Progenitor cell of endocrine pancreas (in vitro differentiated cells): ENCODE data around the gene ADAM23. TPM values are rescaled to one million over a fixed set of nuclear protein-coding genes. Genes with fewer than 3 reads are reported as not detected.

Source experiments
- DNase-seq: peaks from one replicate; pipeline ENCODE4 v3.0.0; 2021; ENCODE audit warnings: low spot score; ENCODE audit not compliant: unreplicated experiment
- H3K27ac Mint-ChIP-seq: 2 replicates; pipeline ENCODE4 v1.8.0; 2021; ENCODE audit warnings: mild to moderate bottlenecking, moderate library complexity, mixed read lengths
- H3K27me3 Mint-ChIP-seq: 2 replicates; pipeline ENCODE4 v1.8.0; 2021; ENCODE audit warnings: mixed read lengths
- H3K36me3 Mint-ChIP-seq: 2 replicates; pipeline ENCODE4 v1.8.0; 2022; ENCODE audit warnings: mixed read lengths; ENCODE audit not compliant: insufficient read depth
- H3K4me1 Mint-ChIP-seq: 2 replicates; pipeline ENCODE4 v1.8.0; 2021; ENCODE audit warnings: low read depth, mixed read lengths
- H3K4me3 Mint-ChIP-seq: 2 replicates; pipeline ENCODE4 v1.8.0; 2021; ENCODE audit warnings: low read depth, mild to moderate bottlenecking, moderate library complexity, mixed read lengths
- H3K9me3 Mint-ChIP-seq: 2 replicates; pipeline ENCODE4 v1.8.0; 2021; ENCODE audit warnings: low read depth, mixed read lengths
- CTCF ChIP-seq: fragments of 200-600 bp; sonication (generic); IDR thresholded peaks from one replicate; pipeline ENCODE4 v1.5.0; 2021; ENCODE audit warnings: antibody characterized with exemption, mild to moderate bottlenecking; ENCODE audit not compliant: unreplicated experiment
- total RNA-seq: library from RNA; stranded (reverse); gene quantifications from 2 replicates; pipeline ENCODE4 v1.2.1, GENCODE V29; 2021

ADAM23 gene
- total RNA-seq, 1 donor from 2014 or later, result 16.0 TPM

GRCh38 chr2:206512999-206513398 is 69.7 kb downstream of the ADAM23 start:
- TF ChIP-seq CTCF, result no peak
- Mint-ChIP-seq H3K9me3 (no peaks in the 10 kb centered on the region), H3K27me3 (no peaks in the 10 kb centered on the region), H3K4me1 (peaks cover 1% of the 10 kb centered on the region), H3K36me3 (peaks cover 1% of the 10 kb centered on the region), H3K27ac (no peak overlapping the region), H3K4me3 (no peak overlapping the region)
- DNase-seq, result no peak

GRCh38 chr2:206515580-206515979 is 72.2 kb downstream of the ADAM23 start:
- Mint-ChIP-seq H3K9me3 (no peaks in the 10 kb centered on the region), H3K27me3 (peaks cover 2% of the 10 kb centered on the region), H3K4me3 (no peak overlapping the region), H3K27ac (no peak overlapping the region), H3K4me1 (peaks cover 4% of the 10 kb centered on the region), H3K36me3 (peaks cover 1% of the 10 kb centered on the region)
- DNase-seq, result no peak
- no peak for TF ChIP-seq CTCF

- no peak for TF ChIP-seq CTCF
- Mint-ChIP-seq H3K4me1 (peaks cover 4% of the 10 kb centered on the region), H3K27ac (no peak overlapping the region), H3K27me3 (peaks cover 6% of the 10 kb centered on the region), H3K36me3 (peaks cover 1% of the 10 kb centered on the region), H3K9me3 (no peaks in the 10 kb centered on the region), H3K4me3 (no peak overlapping the region)
- no peak for DNase-seq
These were observed 75.7 kb downstream of the ADAM23 start for GRCh38 chr2:206518997-206519396.

GRCh38 chr2:206520450-206520849 is 77.1 kb downstream of the ADAM23 start:
- Mint-ChIP-seq H3K27me3 (peaks cover 6% of the 10 kb centered on the region), H3K4me1 (peaks cover 4% of the 10 kb centered on the region), H3K27ac (no peak overlapping the region), H3K9me3 (no peaks in the 10 kb centered on the region), H3K4me3 (no peak overlapping the region), H3K36me3 (no peaks in the 10 kb centered on the region)
- no peak for DNase-seq
- no peak for TF ChIP-seq CTCF

GRCh38 chr2:206521115-206521514 is 77.8 kb downstream of the ADAM23 start:
- no peak for TF ChIP-seq CTCF
- DNase-seq, result no peak
- no peaks in the 10 kb centered on the region for H3K9me3 Mint-ChIP-seq
- H3K4me1 Mint-ChIP-seq, result peaks cover 4% of the 10 kb centered on the region
- H3K27me3 Mint-ChIP-seq, result peaks cover 6% of the 10 kb centered on the region
- no peak overlapping the region for H3K4me3 Mint-ChIP-seq
- no peaks in the 10 kb centered on the region for H3K36me3 Mint-ChIP-seq
- no peak overlapping the region for H3K27ac Mint-ChIP-seq

GRCh38 chr2:206521612-206522011 is 78.3 kb downstream of the ADAM23 start:
- Mint-ChIP-seq H3K4me3 (no peak overlapping the region), H3K27me3 (peaks cover 6% of the 10 kb centered on the region), H3K36me3 (no peaks in the 10 kb centered on the region), H3K4me1 (peaks cover 4% of the 10 kb centered on the region), H3K9me3 (no peaks in the 10 kb centered on the region), H3K27ac (no peak overlapping the region)
- no peak for TF ChIP-seq CTCF
- DNase-seq, result no peak
